Measurements from ENCODE around the gene FOXJ1. TPM values are rescaled to one million over a fixed set of nuclear protein-coding genes. Genes with fewer than 3 reads are reported as not detected.

Gene FOXJ1
- total RNA-seq, 1 donor from 2014 or later, result 2.9 TPM

DNA sequence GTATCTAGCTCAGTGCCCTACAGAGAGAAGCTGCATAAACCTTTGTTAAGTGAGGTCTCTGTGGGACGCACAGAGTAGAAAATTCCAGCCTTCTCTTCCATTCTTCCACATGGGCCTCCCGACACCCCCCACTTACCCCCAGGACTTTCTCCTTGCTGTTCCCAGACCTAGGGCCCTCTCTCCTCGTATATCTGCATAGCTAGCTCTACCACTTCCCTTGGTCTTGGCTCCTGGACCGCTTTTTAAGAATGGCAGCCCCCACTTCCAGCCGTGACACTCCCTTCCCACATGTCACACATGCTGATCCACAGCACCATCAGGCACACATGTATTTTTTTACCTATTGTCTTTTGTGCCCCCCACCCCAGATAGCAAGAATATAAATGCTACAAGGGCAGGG lies 16.7 kb upstream of the FOXJ1 start:
- DNase-seq (no peak), ATAC-seq (no peak)
- Histone ChIP-seq H3K27ac (no peak overlapping the region), H3K9me3 (no peaks in the 10 kb centered on the region), H3K4me3 (no peak overlapping the region), H3K36me3 (no peaks in the 10 kb centered on the region), H3K27me3 (no peaks in the 10 kb centered on the region), H3K4me1 (no peaks in the 10 kb centered on the region)
- TF ChIP-seq, protein P1, sequence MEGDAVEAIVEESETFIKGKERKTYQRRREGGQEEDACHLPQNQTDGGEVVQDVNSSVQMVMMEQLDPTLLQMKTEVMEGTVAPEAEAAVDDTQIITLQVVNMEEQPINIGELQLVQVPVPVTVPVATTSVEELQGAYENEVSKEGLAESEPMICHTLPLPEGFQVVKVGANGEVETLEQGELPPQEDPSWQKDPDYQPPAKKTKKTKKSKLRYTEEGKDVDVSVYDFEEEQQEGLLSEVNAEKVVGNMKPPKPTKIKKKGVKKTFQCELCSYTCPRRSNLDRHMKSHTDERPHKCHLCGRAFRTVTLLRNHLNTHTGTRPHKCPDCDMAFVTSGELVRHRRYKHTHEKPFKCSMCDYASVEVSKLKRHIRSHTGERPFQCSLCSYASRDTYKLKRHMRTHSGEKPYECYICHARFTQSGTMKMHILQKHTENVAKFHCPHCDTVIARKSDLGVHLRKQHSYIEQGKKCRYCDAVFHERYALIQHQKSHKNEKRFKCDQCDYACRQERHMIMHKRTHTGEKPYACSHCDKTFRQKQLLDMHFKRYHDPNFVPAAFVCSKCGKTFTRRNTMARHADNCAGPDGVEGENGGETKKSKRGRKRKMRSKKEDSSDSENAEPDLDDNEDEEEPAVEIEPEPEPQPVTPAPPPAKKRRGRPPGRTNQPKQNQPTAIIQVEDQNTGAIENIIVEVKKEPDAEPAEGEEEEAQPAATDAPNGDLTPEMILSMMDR (IDR thresholded peaks at IDR 0.05), result no peak
- intact Hi-C loops (cut with DNase I), result no loop called here

DNA sequence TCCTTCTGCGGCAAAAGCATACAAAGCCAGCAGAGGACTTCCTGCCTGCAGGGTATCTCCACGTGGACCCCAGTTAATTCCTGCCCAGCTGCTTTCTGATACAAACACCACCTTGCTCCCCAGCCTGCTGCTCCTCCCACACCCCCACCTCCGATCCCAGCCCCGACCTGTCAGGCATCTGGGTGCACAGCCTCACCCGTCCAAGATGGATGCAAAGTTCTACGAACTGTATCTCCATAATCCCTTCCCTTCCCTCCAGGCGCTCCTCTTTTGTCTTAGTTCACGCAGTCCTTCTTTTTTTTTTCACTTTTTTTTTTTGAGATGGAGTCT lies 15.6 kb upstream of the FOXJ1 start:
- no peaks in the 10 kb centered on the region for H3K9me3 ChIP-seq
- ATAC-seq (no peak), DNase-seq (no peak)
- H3K4me3 ChIP-seq, result no peak overlapping the region
- H3K4me1 ChIP-seq, result no peaks in the 10 kb centered on the region
- no peaks in the 10 kb centered on the region for H3K27me3 ChIP-seq
- H3K36me3 ChIP-seq, result no peaks in the 10 kb centered on the region
- TF ChIP-seq, protein P1 (IDR thresholded peaks at IDR 0.05), result no peak
- intact Hi-C loops (cut with DNase I), result no loop called here
- H3K27ac ChIP-seq, result no peak overlapping the region

DNA sequence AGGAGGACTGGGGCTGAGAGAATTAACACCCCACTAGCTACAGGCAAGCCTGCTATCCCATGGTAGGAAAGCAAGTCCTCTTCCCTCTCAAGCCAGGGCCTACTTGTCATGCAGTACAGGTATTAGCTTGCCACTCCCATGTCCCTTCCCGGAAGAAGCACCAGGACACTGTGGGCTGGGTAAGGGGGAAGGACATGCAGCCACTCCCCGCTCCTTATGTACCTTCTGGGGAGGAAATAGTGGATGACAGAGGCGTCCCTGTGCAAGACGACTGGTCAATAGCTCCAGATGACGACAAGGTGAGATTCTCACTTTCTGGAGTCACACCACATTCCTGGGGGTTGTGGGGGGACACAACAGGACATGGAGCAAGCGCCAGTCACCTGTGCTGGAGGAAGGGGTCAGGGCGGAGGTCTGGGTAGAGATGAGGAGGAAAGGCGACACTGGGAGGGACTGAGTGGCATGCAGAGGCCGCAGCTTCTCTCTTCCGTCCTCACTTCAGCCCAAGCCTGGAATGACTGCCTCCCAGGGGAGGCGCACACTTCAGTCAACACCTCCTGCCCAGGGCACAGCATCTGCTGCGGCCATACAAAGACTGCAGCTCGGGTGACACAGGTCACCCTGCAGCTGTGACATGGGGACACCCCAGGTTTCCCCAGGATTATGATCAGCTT lies 15.1 kb upstream of the FOXJ1 start:
- ATAC-seq (peak; percentile 11), DNase-seq (peak; percentile 40)
- no peak overlapping the region for H3K4me3 ChIP-seq
- no peaks in the 10 kb centered on the region for H3K4me1 ChIP-seq
- H3K27me3 ChIP-seq, result no peaks in the 10 kb centered on the region
- no peaks in the 10 kb centered on the region for H3K36me3 ChIP-seq
- TF ChIP-seq, protein P1 (IDR thresholded peaks at IDR 0.05), result no peak
- intact Hi-C loops (cut with DNase I), result no loop called here
- H3K9me3 ChIP-seq, result no peaks in the 10 kb centered on the region
- H3K27ac ChIP-seq, result no peak overlapping the region

DNA sequence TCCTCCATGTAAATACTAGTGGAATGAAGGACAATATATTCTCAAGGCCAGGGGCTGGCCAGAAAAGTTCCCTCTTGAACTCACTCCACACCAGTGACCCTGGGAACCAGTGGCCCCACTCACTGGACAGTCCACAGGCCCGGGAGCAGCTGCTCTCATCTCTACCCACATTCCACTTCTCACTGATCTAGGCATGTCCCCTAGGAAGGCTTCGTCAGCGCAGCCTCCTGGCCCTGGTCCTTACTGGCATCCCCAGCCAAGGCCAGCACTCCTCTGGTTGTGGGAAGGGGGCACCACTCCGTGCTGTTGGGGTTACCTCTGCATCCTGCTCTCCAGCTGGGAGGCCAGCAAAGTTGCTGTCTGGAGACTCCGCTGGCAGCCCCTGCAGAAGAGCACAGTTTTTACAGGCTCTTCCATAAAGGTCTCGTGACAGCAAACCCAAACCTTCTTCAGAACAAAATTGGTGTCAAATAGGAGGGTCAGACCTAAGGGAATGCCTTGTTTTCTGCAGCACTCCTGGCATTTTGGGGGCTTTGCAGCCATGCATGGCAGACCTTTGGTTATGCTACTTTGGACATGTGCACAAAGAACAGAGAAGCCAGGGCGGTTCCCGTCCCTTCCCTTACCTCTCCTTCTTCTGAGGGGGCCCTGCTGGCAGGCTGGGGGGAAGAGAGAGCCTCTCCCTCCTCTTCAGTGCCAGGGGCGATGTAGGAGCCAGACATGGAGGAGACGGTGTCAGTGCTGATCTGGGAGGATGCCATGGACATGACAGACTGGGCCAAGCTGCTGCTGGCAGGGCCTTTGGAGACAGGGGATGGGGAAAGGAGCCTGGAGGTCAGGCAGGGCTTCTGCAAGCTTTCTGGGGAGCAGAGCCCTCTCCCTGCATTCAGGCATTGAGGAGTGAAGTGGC lies 14.1 kb upstream of the FOXJ1 start:
- no peak overlapping the region for H3K4me3 ChIP-seq
- TF ChIP-seq, protein P1 (IDR thresholded peaks at IDR 0.05), result no peak
- H3K4me1 ChIP-seq, result no peaks in the 10 kb centered on the region
- H3K36me3 ChIP-seq, result no peaks in the 10 kb centered on the region
- intact Hi-C loops (cut with DNase I), result no loop called here
- H3K27me3 ChIP-seq, result no peaks in the 10 kb centered on the region
- H3K9me3 ChIP-seq, result no peaks in the 10 kb centered on the region
- peak; percentile 48 for DNase-seq
- no peak overlapping the region for H3K27ac ChIP-seq
- ATAC-seq, result no peak

DNA sequence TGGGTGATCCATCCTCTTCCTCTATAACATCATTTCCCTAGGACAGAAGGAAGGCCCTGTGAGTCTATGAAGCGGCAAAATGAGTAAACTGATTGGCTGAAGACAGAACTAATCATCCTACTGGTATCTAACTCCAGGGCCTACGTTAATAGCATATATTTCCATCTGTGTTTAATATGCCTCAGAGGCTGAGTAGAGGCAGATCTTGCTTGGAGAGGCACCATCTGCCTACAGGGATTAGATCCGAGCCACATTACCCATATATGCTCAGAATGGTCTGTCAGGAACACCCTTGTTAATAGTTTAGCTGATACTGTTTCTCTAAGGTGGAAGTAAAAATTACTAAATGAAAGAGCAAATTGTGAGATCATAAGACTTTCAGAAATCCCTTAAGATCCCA lies 13.2 kb upstream of the FOXJ1 start:
- no peak for ATAC-seq
- intact Hi-C loops (cut with DNase I), result no loop called here

More for the DNA sequence above, 13.2 kb upstream of the FOXJ1 start:
- no peak for DNase-seq
- H3K27ac ChIP-seq, result no peak overlapping the region
- H3K4me1 ChIP-seq, result no peaks in the 10 kb centered on the region
- no peaks in the 10 kb centered on the region for H3K9me3 ChIP-seq
- H3K36me3 ChIP-seq, result no peaks in the 10 kb centered on the region
- TF ChIP-seq, protein P1 (IDR thresholded peaks at IDR 0.05), result no peak
- no peak overlapping the region for H3K4me3 ChIP-seq
- no peaks in the 10 kb centered on the region for H3K27me3 ChIP-seq

All from upper lobe of right lung (tissue), 1 donor.